Dedifferentiated amniotic fluid mesenchymal stem cell (primary cell): ENCODE results near the gene UNC119.

ENCODE experiments used
- DNase-seq: peaks from one replicate; pipeline ENCODE4 v3.0.0-alpha.2; 2016; ENCODE audit errors: extremely low spot score

Gene UNC119

GRCh38 chr17:28573040-28573380, 20.6 kb upstream of the UNC119 start:
- DNase-seq, result no peak

- no peak for DNase-seq
Observed at GRCh38 chr17:28572259-28573039, 20.0 kb upstream of the UNC119 start.

- peak; percentile 93 for DNase-seq
Observed at GRCh38 chr17:28571361-28572122, 19.1 kb upstream of the UNC119 start, which contains the start of gene PIGS. Gene PIGS, minus strand, starts transcription at chr17:28571524. Its CDS starts 28 bp downstream, at chr17:28571496.

- no peak for DNase-seq
Observed at GRCh38 chr17:28570716-28571360, 18.4 kb upstream of the UNC119 start.

- DNase-seq, result no peak
Observed at GRCh38 chr17:28569446-28569845, 17.0 kb upstream of the UNC119 start.

- no peak for DNase-seq
Observed at GRCh38 chr17:28567604-28568003, 15.2 kb upstream of the UNC119 start.

- no peak for DNase-seq
Observed at GRCh38 chr17:28563475-28563874, 11.1 kb upstream of the UNC119 start.

GRCh38 chr17:28555022-28555421, 2.6 kb upstream of the UNC119 start:
- DNase-seq, result no peak

- no peak for DNase-seq
Observed at GRCh38 chr17:28554565-28554964, 2.1 kb upstream of the UNC119 start.

GRCh38 chr17:28553000-28553505, 629 bp upstream of the UNC119 start:
- DNase-seq, result no peak

GRCh38 chr17:28551421-28552175, 826 bp downstream of the UNC119 start:
- no peak for DNase-seq

GRCh38 chr17:28550858-28551257, 1.6 kb downstream of the UNC119 start:
- no peak for DNase-seq

GRCh38 chr17:28549236-28550132, 2.9 kb downstream of the UNC119 start:
- no peak for DNase-seq

- DNase-seq, result no peak
Observed at GRCh38 chr17:28548417-28549130, 3.9 kb downstream of the UNC119 start.

GRCh38 chr17:28547623-28548416, 4.6 kb downstream of the UNC119 start:
- DNase-seq, result no peak

- DNase-seq, result no peak
Observed at GRCh38 chr17:28547096-28547622, 5.3 kb downstream of the UNC119 start.

GRCh38 chr17:28545787-28546415, 6.5 kb downstream of the UNC119 start:
- no peak for DNase-seq

- DNase-seq, result no peak
Observed at GRCh38 chr17:28545141-28545503, 7.3 kb downstream of the UNC119 start.
